NT2/D1 (cell line): ENCODE data around the gene MAP1LC3A.

Experiments
- DNase-seq: peaks from one replicate; pipeline ENCODE4 v3.0.0-alpha.2; 2011; ENCODE audit warnings: low read depth, low spot score
- H3K27me3 ChIP-seq: 2 replicates; pipeline ENCODE4 v1.6.0; 2011; ENCODE audit warnings: mild to moderate bottlenecking; ENCODE audit not compliant: insufficient read length, insufficient read depth
- H3K36me3 ChIP-seq: 2 replicates; pipeline ENCODE4 v1.6.1; 2011; ENCODE audit warnings: mild to moderate bottlenecking, low read length, mixed read lengths; ENCODE audit not compliant: insufficient read depth, insufficient read length
- H3K4me1 ChIP-seq: 2 replicates; pipeline ENCODE4 v1.5.1; 2011; ENCODE audit not compliant: insufficient read depth, insufficient read length
- H3K4me3 ChIP-seq: 2 replicates; pipeline ENCODE4 v1.5.1; 2011; ENCODE audit warnings: low read depth; ENCODE audit not compliant: insufficient read length
- H3K9ac ChIP-seq: 2 replicates; pipeline ENCODE4 v1.6.0; 2011; ENCODE audit warnings: low read depth; ENCODE audit not compliant: insufficient read length
- H3K9me3 ChIP-seq: 2 replicates; pipeline ENCODE4 v1.5.1; 2011; ENCODE audit warnings: mild to moderate bottlenecking, low read length; ENCODE audit not compliant: insufficient read depth
- SUZ12 ChIP-seq: IDR thresholded peaks from 2 replicates; pipeline ENCODE4 v1.6.1; 2011; ENCODE audit not compliant: insufficient read length, insufficient read depth; ENCODE audit errors: extremely low read depth
- YY1 ChIP-seq: IDR thresholded peaks from 2 replicates; pipeline ENCODE4 v1.6.1; 2011; ENCODE audit not compliant: insufficient read length, insufficient read depth
- ZNF274 ChIP-seq: IDR thresholded peaks from 2 replicates; pipeline ENCODE4 v1.6.1; 2011; ENCODE audit warnings: mild to moderate bottlenecking, low read depth, low read length

Gene MAP1LC3A

DNA sequence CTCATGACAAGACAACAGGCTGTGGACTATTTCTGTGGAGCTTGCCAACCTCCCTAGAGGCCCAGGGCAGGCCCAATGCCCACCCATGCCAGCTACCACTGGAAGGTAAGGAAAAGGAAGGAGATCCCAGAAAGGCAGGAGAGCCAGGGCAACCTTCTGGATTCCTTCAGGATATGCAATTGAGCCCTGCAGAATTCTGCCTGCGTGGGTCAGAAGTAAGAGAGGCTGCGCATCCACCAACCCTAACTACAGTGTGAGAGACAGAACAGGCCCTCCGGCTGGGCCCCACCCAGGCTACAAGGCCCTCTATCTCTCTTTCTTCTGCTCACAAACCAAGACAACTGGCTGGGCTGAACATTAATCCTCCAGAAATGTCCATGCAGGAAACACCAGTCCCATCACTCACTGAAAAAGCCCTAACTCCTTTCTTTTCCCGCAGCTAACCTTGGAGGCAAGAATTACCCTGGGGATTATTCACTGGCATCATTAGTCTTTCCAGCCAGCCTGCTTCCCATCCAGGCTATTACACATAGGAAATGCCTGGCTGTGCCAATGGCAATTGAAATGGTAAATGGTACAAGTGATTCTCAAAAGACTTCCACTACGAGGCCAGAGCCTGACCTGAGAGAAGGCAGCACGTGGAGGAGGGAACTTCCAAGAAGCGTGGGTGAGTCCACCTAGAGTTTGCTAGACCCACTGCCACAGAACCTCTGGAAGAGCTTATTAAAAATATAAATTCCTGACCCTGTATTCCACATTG lies 15.2 kb downstream of the MAP1LC3A start:
- TF ChIP-seq YY1, result no peak
- no peak for TF ChIP-seq SUZ12
- no peak for TF ChIP-seq ZNF274
- H3K36me3 ChIP-seq, result peaks cover 17% of the 10 kb centered on the region
- H3K4me3 ChIP-seq, result no peak overlapping the region

DNA sequence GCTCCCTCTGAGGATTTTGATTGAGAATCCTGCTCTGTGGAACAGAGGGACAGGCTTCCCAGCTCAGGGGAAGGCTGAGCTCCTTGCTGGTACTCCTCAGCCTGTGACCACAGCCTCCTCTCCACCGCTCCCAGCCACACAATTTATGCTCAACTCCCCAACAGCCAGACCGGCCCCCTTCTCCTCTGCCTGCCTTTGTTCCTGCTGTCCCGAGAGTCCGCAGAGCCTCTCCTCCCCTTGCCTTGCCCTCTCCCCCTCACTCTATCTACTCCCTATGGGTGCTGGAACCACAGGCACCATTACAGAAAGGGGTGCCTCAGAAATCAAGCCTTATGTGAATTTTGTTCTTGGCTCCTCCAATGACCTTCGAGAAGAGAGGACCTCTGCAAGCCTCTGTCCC lies 15.9 kb downstream of the MAP1LC3A start:
- Histone ChIP-seq H3K9ac (no peak overlapping the region), H3K4me1 (no peaks in the 10 kb centered on the region), H3K9me3 (no peaks in the 10 kb centered on the region), H3K27me3 (no peaks in the 10 kb centered on the region), H3K4me3 (no peak overlapping the region), H3K36me3 (peaks cover 17% of the 10 kb centered on the region)
- no peak for TF ChIP-seq SUZ12
- DNase-seq, result no peak

More for the DNA sequence above, 15.2 kb downstream of the MAP1LC3A start:
- no peak for DNase-seq
- H3K9ac ChIP-seq, result no peak overlapping the region
- no peaks in the 10 kb centered on the region for H3K9me3 ChIP-seq
- no peaks in the 10 kb centered on the region for H3K27me3 ChIP-seq
- peaks cover 1% of the 10 kb centered on the region for H3K4me1 ChIP-seq

- Histone ChIP-seq H3K36me3 (peaks cover 17% of the 10 kb centered on the region), H3K9ac (no peak overlapping the region), H3K4me1 (no peaks in the 10 kb centered on the region), H3K4me3 (no peak overlapping the region), H3K9me3 (no peaks in the 10 kb centered on the region), H3K27me3 (no peaks in the 10 kb centered on the region)
- TF ChIP-seq ZNF274, result no peak
- TF ChIP-seq SUZ12, result no peak
- no peak for TF ChIP-seq YY1
- DNase-seq, result no peak
These were observed 16.3 kb downstream of the MAP1LC3A start for GRCh38 chr20:34574861-34575260.

GRCh38 chr20:34575271-34575670 lies 16.8 kb downstream of the MAP1LC3A start:
- no peaks in the 10 kb centered on the region for H3K27me3 ChIP-seq
- H3K9ac ChIP-seq, result no peak overlapping the region
- peaks cover 17% of the 10 kb centered on the region for H3K36me3 ChIP-seq
- H3K4me3 ChIP-seq, result no peak overlapping the region
- no peak for DNase-seq
- H3K4me1 ChIP-seq, result no peaks in the 10 kb centered on the region
- TF ChIP-seq YY1 (no peak), SUZ12 (no peak), ZNF274 (no peak)
- no peaks in the 10 kb centered on the region for H3K9me3 ChIP-seq

- no peaks in the 10 kb centered on the region for H3K4me1 ChIP-seq
- peaks cover 20% of the 10 kb centered on the region for H3K36me3 ChIP-seq
- H3K9ac ChIP-seq, result no peak overlapping the region
These were observed 17.2 kb downstream of the MAP1LC3A start for GRCh38 chr20:34575756-34576155.

GRCh38 chr20:34577061-34577460 lies 18.5 kb downstream of the MAP1LC3A start:
- Histone ChIP-seq H3K27me3 (no peaks in the 10 kb centered on the region), H3K4me1 (peaks cover 7% of the 10 kb centered on the region), H3K36me3 (peaks cover 27% of the 10 kb centered on the region), H3K4me3 (no peak overlapping the region), H3K9ac (no peak overlapping the region), H3K9me3 (no peaks in the 10 kb centered on the region)
- DNase-seq, result no peak
- TF ChIP-seq SUZ12, result no peak
- TF ChIP-seq ZNF274, result no peak
- no peak for TF ChIP-seq YY1

More at GRCh38 chr20:34575756-34576155, 17.2 kb downstream of the MAP1LC3A start:
- no peak overlapping the region for H3K4me3 ChIP-seq
- no peak for DNase-seq
- H3K27me3 ChIP-seq, result no peaks in the 10 kb centered on the region
- no peaks in the 10 kb centered on the region for H3K9me3 ChIP-seq
- TF ChIP-seq SUZ12 (no peak), ZNF274 (no peak), YY1 (no peak)

GRCh38 chr20:34578025-34578424 lies 19.5 kb downstream of the MAP1LC3A start:
- H3K27me3 ChIP-seq, result no peaks in the 10 kb centered on the region
- H3K36me3 ChIP-seq, result peaks cover 32% of the 10 kb centered on the region
- H3K9me3 ChIP-seq, result no peaks in the 10 kb centered on the region
- H3K4me1 ChIP-seq, result peaks cover 12% of the 10 kb centered on the region
- no peak overlapping the region for H3K4me3 ChIP-seq
- TF ChIP-seq ZNF274 (no peak), YY1 (no peak), SUZ12 (no peak)
- DNase-seq, result no peak
- H3K9ac ChIP-seq, result no peak overlapping the region

DNA sequence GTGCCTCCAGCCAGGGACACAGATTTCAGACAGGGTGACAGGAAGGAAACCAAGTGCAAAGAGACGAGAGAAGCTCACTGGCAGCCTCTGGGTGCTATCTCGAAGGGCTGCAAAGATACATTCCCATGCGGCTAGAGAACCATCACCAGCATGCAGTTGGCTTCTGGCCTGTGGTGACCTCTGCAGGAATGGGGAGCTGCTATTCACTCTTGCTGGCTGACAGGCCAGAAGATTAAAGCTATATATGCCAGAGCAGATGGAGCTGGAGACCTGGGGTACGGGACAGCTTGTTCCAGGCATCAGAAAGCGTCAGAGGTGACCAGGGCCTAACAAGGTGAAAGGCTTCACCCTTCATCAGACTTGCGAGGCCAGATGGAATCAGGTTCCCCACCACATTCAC lies 20.0 kb downstream of the MAP1LC3A start:
- no peak for DNase-seq
- no peaks in the 10 kb centered on the region for H3K27me3 ChIP-seq
- peaks cover 12% of the 10 kb centered on the region for H3K4me1 ChIP-seq
- H3K36me3 ChIP-seq, result peaks cover 29% of the 10 kb centered on the region
- TF ChIP-seq ZNF274 (no peak), SUZ12 (no peak), YY1 (no peak)
- H3K9ac ChIP-seq, result no peak overlapping the region
- H3K4me3 ChIP-seq, result no peak overlapping the region
- H3K9me3 ChIP-seq, result no peaks in the 10 kb centered on the region
